Neural progenitor cell (in vitro differentiated cells): ENCODE results near the gene COQ10B. TPM values are rescaled to one million over a fixed set of nuclear protein-coding genes. Genes with fewer than 3 reads are reported as not detected.

Experiments
- DNase-seq: peaks from one replicate; pipeline ENCODE4 v3.0.0-alpha.2; 2016; ENCODE audit warnings: low spot score
- H2AFZ ChIP-seq: fragments of 200-600 bp; sonication (generic); replicated peaks from 2 replicates; pipeline ENCODE4 v1.6.1; 2016; ENCODE audit warnings: antibody characterized with exemption
- H3F3A ChIP-seq: fragments of 200-600 bp; sonication (generic); 2 replicates; pipeline ENCODE4 v1.6.1; 2016; ENCODE audit warnings: antibody characterized with exemption, low read depth
- H3K27ac ChIP-seq: fragments of 200-600 bp; sonication (generic); 2 replicates; pipeline ENCODE4 v1.5.1; 2016; ENCODE audit warnings: mild to moderate bottlenecking
- H3K27me3 ChIP-seq: fragments of 200-600 bp; sonication (generic); 2 replicates; pipeline ENCODE4 v1.6.1; 2016; ENCODE audit warnings: mild to moderate bottlenecking, moderate library complexity
- H3K36me3 ChIP-seq: fragments of 200-600 bp; sonication (generic); 2 replicates; pipeline ENCODE4 v1.5.1; 2016
- H3K4me1 ChIP-seq: fragments of 200-600 bp; sonication (generic); 2 replicates; pipeline ENCODE4 v1.6.1; 2016; ENCODE audit warnings: mixed run types
- H3K4me2 ChIP-seq: fragments of 200-600 bp; sonication (generic); 2 replicates; pipeline ENCODE4 v1.6.1; 2016
- H3K4me3 ChIP-seq: fragments of 200-600 bp; sonication (generic); 2 replicates; pipeline ENCODE4 v1.5.1; 2016
- H3K79me2 ChIP-seq: fragments of 200-600 bp; sonication (generic); 2 replicates; pipeline ENCODE4 v1.6.1; 2016; ENCODE audit warnings: low read depth
- H3K9ac ChIP-seq: fragments of 200-600 bp; sonication (generic); 2 replicates; pipeline ENCODE4 v1.6.1; 2016
- H3K9me3 ChIP-seq: fragments of 200-600 bp; sonication (generic); 2 replicates; pipeline ENCODE4 v1.5.1; 2016; ENCODE audit warnings: low read depth
- H4K20me1 ChIP-seq: fragments of 200-600 bp; sonication (generic); 2 replicates; pipeline ENCODE4 v1.6.1; 2016; ENCODE audit warnings: low read depth
- H3K27ac Mint-ChIP-seq: 3 replicates; pipeline ENCODE4 v1.8.0; 2021; ENCODE audit warnings: mixed read lengths
- H3K27me3 Mint-ChIP-seq: 2 replicates; pipeline ENCODE4 v1.8.0; 2022; ENCODE audit warnings: low read depth, mild to moderate bottlenecking, inconsistent platforms, moderate library complexity, mixed read lengths; ENCODE audit not compliant: insufficient read depth
- H3K36me3 Mint-ChIP-seq: 3 replicates; pipeline ENCODE4 v1.8.0; 2021; ENCODE audit warnings: mixed read lengths
- H3K4me1 Mint-ChIP-seq: 3 replicates; pipeline ENCODE4 v1.8.0; 2021; ENCODE audit warnings: mixed read lengths
- H3K4me3 Mint-ChIP-seq: 3 replicates; pipeline ENCODE4 v1.8.0; 2021; ENCODE audit warnings: mild to moderate bottlenecking, moderate library complexity, mixed read lengths
- H3K9me3 Mint-ChIP-seq: 3 replicates; pipeline ENCODE4 v1.8.0; 2020; ENCODE audit warnings: mixed read lengths
- EZH2 ChIP-seq: fragments of 200-600 bp; sonication (generic); IDR thresholded peaks from 2 replicates; pipeline ENCODE4 v1.6.1; 2017; ENCODE audit warnings: antibody characterized with exemption, mild to moderate bottlenecking, moderate library complexity
- EZH2phosphoT487 ChIP-seq: fragments of 200-600 bp; sonication (generic); IDR thresholded peaks from 2 replicates; pipeline ENCODE4 v1.6.1; 2017; ENCODE audit warnings: antibody characterized with exemption
- total RNA-seq: library from RNA; depleted of rRNA; stranded (reverse); fragments of >200 nt; gene quantifications from 2 replicates; pipeline ENCODE4 v1.2.3, GENCODE V29; 2015; ENCODE audit warnings: low replicate concordance
- TF ChIP-seq, protein P1 (sequence below): fragments of 200-600 bp; sonication (generic); IDR thresholded peaks from 2 replicates; pipeline ENCODE4 v1.5.1; 2017; ENCODE audit warnings: antibody characterized with exemption, mild to moderate bottlenecking

The COQ10B gene
- total RNA-seq, 1 donor from 2014 or later, result 20.1 TPM

DNA sequence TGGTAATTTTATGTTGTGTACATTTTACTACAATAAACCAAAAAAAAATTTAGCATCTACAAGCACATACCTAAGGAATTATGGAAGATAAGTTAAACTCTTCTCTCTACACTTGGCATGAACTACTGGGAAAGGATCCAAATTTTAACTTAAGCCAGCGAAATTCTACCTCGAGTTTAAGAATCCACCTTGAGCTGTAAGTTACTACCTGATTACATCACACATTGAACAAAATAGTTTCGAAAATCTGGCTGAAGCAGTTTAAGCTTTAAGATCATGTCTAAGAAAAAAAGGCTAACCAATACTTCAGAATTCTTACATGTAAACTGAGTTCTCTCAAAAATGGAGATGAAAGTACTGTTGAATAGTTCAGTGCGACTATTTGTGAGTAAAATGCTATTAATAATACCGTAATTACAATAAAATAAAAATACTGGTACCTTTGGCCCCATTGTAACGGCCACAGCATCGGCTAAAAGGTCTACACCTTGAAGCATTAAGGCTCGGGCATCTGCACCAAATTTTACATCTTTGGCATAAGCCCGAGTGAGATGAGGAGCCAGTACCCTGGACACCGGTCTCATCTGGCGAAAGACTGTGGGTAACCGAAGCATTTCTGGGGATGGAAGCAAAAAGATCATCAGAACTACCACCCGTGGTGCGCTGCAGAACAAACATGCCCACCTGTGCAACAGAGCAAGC is 45.0 kb downstream of the COQ10B start:
- no peak overlapping the region for H3K27ac ChIP-seq
- no peaks in the 10 kb centered on the region for H3K27me3 ChIP-seq
- peak overlapping the region; percentile 48 for H3K9ac ChIP-seq
- no peaks in the 10 kb centered on the region for H3K9me3 ChIP-seq
- TF ChIP-seq EZH2 (no peak), EZH2phosphoT487 (no peak)
- TF ChIP-seq, protein P1, sequence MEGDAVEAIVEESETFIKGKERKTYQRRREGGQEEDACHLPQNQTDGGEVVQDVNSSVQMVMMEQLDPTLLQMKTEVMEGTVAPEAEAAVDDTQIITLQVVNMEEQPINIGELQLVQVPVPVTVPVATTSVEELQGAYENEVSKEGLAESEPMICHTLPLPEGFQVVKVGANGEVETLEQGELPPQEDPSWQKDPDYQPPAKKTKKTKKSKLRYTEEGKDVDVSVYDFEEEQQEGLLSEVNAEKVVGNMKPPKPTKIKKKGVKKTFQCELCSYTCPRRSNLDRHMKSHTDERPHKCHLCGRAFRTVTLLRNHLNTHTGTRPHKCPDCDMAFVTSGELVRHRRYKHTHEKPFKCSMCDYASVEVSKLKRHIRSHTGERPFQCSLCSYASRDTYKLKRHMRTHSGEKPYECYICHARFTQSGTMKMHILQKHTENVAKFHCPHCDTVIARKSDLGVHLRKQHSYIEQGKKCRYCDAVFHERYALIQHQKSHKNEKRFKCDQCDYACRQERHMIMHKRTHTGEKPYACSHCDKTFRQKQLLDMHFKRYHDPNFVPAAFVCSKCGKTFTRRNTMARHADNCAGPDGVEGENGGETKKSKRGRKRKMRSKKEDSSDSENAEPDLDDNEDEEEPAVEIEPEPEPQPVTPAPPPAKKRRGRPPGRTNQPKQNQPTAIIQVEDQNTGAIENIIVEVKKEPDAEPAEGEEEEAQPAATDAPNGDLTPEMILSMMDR, result no peak
- H3K79me2 ChIP-seq, result peaks cover 94% of the 10 kb centered on the region
- H2AFZ ChIP-seq, result no peak overlapping the region
- DNase-seq, result no peak
- peak overlapping the region; percentile 97 for H3K4me3 Mint-ChIP-seq
- H3K27ac Mint-ChIP-seq, result peak overlapping the region; percentile 98
- H3K4me1 Mint-ChIP-seq, result peaks cover 44% of the 10 kb centered on the region
- peaks cover 43% of the 10 kb centered on the region for H3K4me1 ChIP-seq
- peaks cover 39% of the 10 kb centered on the region for H3K36me3 Mint-ChIP-seq
- peak overlapping the region; percentile 75 for H3K4me3 ChIP-seq
- peaks cover 65% of the 10 kb centered on the region for H4K20me1 ChIP-seq
- peaks cover 26% of the 10 kb centered on the region for H3F3A ChIP-seq
- H3K9me3 Mint-ChIP-seq, result no peaks in the 10 kb centered on the region
- H3K27me3 Mint-ChIP-seq, result no peaks in the 10 kb centered on the region
- peak overlapping the region; percentile 94 for H3K4me2 ChIP-seq
- peaks cover 64% of the 10 kb centered on the region for H3K36me3 ChIP-seq

DNA sequence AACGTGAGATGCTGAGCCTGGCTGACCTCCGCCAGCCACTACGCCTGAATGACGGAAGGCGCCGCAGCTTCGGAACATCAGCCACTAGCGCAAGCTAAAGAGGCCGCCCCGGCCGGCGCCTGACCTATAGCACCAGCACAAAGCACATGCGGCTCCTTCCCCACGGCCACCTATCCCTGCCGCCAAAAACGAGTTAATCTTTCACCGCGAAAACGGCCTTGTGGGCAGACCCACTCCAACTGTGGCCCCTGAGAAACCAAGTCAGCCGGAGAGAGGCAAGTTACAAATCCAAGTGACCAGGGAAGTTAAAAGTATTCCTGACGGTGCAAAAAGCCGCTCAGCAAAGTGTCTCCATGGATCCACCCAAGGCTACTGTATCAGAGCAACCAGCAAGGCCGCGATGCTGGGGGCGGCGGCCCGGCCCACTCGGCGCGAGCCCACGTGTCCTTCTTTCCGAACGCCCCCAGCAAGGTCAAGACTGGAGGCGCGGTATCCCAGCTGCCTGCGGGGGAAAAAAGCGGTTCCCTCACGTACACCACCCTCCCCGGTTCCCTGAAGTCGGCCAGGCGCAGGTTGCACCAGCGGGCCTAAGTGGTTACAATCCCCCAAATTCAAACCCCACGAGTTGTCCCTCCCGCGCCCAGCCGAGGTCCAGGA is 45.7 kb downstream of the COQ10B start:
- H3K36me3 Mint-ChIP-seq, result peaks cover 38% of the 10 kb centered on the region
- Histone ChIP-seq H3F3A (peaks cover 21% of the 10 kb centered on the region), H3K9ac (peak overlapping the region; percentile 48), H3K4me1 (peaks cover 43% of the 10 kb centered on the region), H3K4me3 (peak overlapping the region; percentile 75), H3K27ac (peak overlapping the region; percentile 99), H3K79me2 (peaks cover 94% of the 10 kb centered on the region), H3K9me3 (no peaks in the 10 kb centered on the region), H3K27me3 (no peaks in the 10 kb centered on the region), H3K36me3 (peaks cover 64% of the 10 kb centered on the region), H2AFZ (no peak overlapping the region), H3K4me2 (peak overlapping the region; percentile 94), H4K20me1 (peaks cover 65% of the 10 kb centered on the region)
- peak overlapping the region; percentile 97 for H3K4me3 Mint-ChIP-seq
- H3K4me1 Mint-ChIP-seq, result peaks cover 44% of the 10 kb centered on the region
- TF ChIP-seq, protein P1, result no peak
- TF ChIP-seq EZH2 (no peak), EZH2phosphoT487 (no peak)
- no peaks in the 10 kb centered on the region for H3K27me3 Mint-ChIP-seq
- H3K9me3 Mint-ChIP-seq, result no peaks in the 10 kb centered on the region
- peak overlapping the region; percentile 98 for H3K27ac Mint-ChIP-seq
- peak; percentile 85 for DNase-seq

DNA sequence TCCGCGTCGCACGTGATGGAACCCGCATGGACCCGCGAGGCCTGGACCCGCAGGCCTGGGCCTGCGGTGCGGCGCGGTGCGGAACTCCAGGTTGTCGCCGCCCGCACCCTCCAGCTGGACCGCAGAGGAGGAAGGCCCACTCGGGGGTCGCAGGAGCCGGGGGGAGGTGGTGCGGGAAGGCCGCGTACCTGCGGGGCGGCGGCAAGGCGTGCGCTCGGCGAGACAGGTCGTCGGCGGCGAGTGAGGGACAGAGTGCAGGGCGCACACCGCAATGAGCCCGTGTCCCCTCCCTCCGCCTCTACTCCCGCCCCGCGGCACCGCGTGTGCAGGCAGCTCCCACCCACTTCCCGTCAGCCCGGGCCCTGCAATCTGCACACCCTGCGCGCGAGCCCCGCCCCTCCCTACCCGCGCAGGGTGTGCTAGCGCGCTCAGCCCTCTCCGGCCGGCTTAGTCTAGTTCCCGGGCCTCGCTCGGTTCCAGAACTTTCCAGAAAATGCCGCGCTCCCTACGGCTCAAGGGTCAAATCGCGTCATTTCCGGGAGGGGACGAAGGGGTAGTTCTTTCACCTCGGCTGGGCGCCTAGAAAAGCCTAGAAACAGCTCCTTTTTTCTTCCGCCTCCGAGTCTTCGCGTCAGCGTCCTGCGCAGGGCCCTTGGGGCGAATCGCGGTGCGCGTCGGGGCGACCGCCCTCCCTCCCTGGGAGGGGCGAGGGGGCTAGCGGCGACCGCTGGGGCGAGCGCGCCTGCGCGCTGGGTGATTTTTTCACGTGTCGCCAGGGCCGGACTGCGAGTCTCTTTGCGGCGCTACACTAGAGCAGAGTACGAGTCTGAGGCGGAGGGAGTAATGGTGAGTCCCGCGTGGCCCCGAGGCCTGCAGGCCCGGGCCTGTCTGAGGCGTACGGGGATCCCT is 46.5 kb downstream of the COQ10B start, which contains the start of the genes HSPD1 and HSPE1:
HSPD1 (minus strand) TSS at position 247 of the 909 bp plus-strand sequence. CDS start 992 bp downstream, outside the sequence.
HSPE1 (plus strand) TSS at position 786 of the 909 bp plus-strand sequence; CDS start at position 844, 58 bp downstream.
- Mint-ChIP-seq H3K27me3 (no peaks in the 10 kb centered on the region), H3K4me3 (peak within 1 kb of the TSS; percentile 97), H3K9me3 (no peaks in the 10 kb centered on the region), H3K4me1 (peaks cover 44% of the 10 kb centered on the region), H3K27ac (peak within 1 kb of the TSS; percentile 98), H3K36me3 (peaks cover 34% of the 10 kb centered on the region)
- Histone ChIP-seq H3K4me1 (peaks cover 43% of the 10 kb centered on the region), H3K9ac (peak within 1 kb of the TSS; percentile 78), H3F3A (peaks cover 18% of the 10 kb centered on the region), H3K4me3 (peak within 1 kb of the TSS; percentile 75), H3K4me2 (peak within 1 kb of the TSS; percentile 94), H3K9me3 (no peaks in the 10 kb centered on the region), H3K27ac (peak within 1 kb of the TSS; percentile 99), H2AFZ (peak within 1 kb of the TSS; percentile 44), H3K27me3 (no peaks in the 10 kb centered on the region), H3K36me3 (peaks cover 56% of the 10 kb centered on the region), H3K79me2 (peaks cover 94% of the 10 kb centered on the region), H4K20me1 (peaks cover 61% of the 10 kb centered on the region)
- TF ChIP-seq EZH2phosphoT487 (no peak), EZH2 (no peak)
- TF ChIP-seq, protein P1, result no peak
- peak; percentile 99 for DNase-seq
